Endodermal cell (in vitro differentiated cells): ENCODE data around the gene PIEZO2. TPM values are rescaled to one million over a fixed set of nuclear protein-coding genes. Genes with fewer than 3 reads are reported as not detected.

Source experiments
- DNase-seq: peaks from one replicate; pipeline ENCODE4 v3.0.0-alpha.2; 2017
- H3K27ac ChIP-seq: 2 replicates; pipeline ENCODE4 v1.5.1; 2013; ENCODE audit warnings: mild to moderate bottlenecking, low read depth, low read length, moderate library complexity
- H3K27me3 ChIP-seq: 2 replicates; pipeline ENCODE4 v1.6.1; 2013; ENCODE audit warnings: mild to moderate bottlenecking, low read length, moderate library complexity; ENCODE audit not compliant: insufficient read depth, control insufficient read depth, poor library complexity, severe bottlenecking
- H3K36me3 ChIP-seq: 2 replicates; pipeline ENCODE4 v1.7.0; 2013; ENCODE audit warnings: mild to moderate bottlenecking, low read length, moderate library complexity; ENCODE audit not compliant: control insufficient read depth, insufficient read depth
- H3K4me1 ChIP-seq: one replicate; pipeline ENCODE4 v1.7.0; 2013; ENCODE audit warnings: low read length; ENCODE audit not compliant: control insufficient read depth, insufficient read depth
- H3K4me3 ChIP-seq: 2 replicates; pipeline ENCODE4 v1.5.1; 2013; ENCODE audit warnings: mild to moderate bottlenecking, low read length, moderate library complexity
- H3K9ac ChIP-seq: 2 replicates; pipeline ENCODE4 v1.6.1; 2013; ENCODE audit warnings: mild to moderate bottlenecking, low read length, moderate library complexity; ENCODE audit not compliant: poor library complexity, severe bottlenecking; ENCODE audit errors: extremely low read depth
- H3K9me3 ChIP-seq: 2 replicates; pipeline ENCODE4 v1.6.1; 2013; ENCODE audit warnings: mild to moderate bottlenecking, low read length, moderate library complexity; ENCODE audit not compliant: control insufficient read depth
- H3K27ac Mint-ChIP-seq: 2 replicates; pipeline ENCODE4 v1.8.0; 2020; ENCODE audit warnings: mixed read lengths
- H3K27me3 Mint-ChIP-seq: 2 replicates; pipeline ENCODE4 v1.8.0; 2021; ENCODE audit warnings: mild to moderate bottlenecking, mixed read lengths; ENCODE audit not compliant: insufficient read depth
- H3K36me3 Mint-ChIP-seq: 2 replicates; pipeline ENCODE4 v1.8.0; 2020; ENCODE audit warnings: low read depth, mixed read lengths
- H3K4me1 Mint-ChIP-seq: 2 replicates; pipeline ENCODE4 v1.8.0; 2020; ENCODE audit warnings: mixed read lengths
- H3K4me3 Mint-ChIP-seq: 2 replicates; pipeline ENCODE4 v1.8.0; 2020; ENCODE audit warnings: mild to moderate bottlenecking, moderate library complexity, mixed read lengths
- H3K9me3 Mint-ChIP-seq: 2 replicates; pipeline ENCODE4 v1.8.0; 2020; ENCODE audit warnings: mild to moderate bottlenecking, mixed read lengths
- WGBS, 2 experiments: methylation state at CpG; one replicate each; pipeline versions ENCODE4 v1.1.5 to v1.1.7; 2013; ENCODE audit warnings: missing lambda C conversion rate in 2 of 2, mixed read lengths in 1 of 2; ENCODE audit not compliant: insufficient coverage in 1 of 2, insufficient read length in 1 of 2; 5-methylcytosine and 5-hydroxymethylcytosine counted together
- total RNA-seq, 2 donors: library from RNA; stranded (reverse); fragmentation: NEBNext Ultra II Directional in 1 of 2; extraction: Animal tissue kit (Norgen Biotek cat#: 25700) in 1 of 2; gene quantifications; 2 replicates in 1 of 2; 3 replicates in 1 of 2; pipeline ENCODE4 v1.2.1, GENCODE V29; 2021
- TF ChIP-seq, protein P1 (sequence below): fragments of 200-600 bp; sonication (generic); conservative IDR thresholded peaks from 2 replicates; pipeline ENCODE4 v1.5.0; 2021; ENCODE audit warnings: antibody characterized with exemption, mild to moderate bottlenecking

The PIEZO2 gene
- total RNA-seq, 2 donors from 2014 or later = 7.3 to 12.1 TPM

DNA sequence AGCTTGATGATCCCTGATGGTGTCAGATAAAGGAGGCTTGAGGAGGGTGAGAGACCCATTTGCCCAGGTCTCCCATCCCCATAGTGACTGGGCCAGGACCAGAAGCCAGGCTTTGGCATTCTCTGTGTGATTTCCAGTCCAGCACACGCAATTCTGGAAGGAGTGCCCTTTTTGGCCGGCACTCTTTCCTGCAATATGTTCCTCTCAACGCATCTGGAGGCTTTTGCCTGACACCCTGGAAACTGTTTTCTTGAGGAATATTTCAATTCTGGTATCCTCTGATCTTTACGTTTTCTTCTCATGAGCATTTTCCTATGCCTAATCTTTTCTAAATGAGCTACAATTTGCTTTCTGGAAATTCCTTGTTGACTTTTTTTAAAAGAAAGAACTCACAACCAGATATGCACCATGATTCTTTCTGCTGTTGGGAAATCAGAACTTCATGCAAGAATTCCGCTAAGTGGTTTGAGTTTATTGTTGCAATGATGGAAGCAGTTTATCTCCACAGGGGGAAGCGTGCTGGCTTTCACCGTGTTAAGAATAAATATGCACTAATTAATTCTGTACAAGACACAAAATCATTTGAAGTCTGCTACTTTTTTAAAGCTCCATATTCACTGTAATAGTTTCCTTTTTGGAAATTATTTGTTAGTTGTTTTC lies 479.8 kb downstream of the PIEZO2 start:
- Histone ChIP-seq H3K36me3 (no peaks in the 10 kb centered on the region), H3K27ac (no peak overlapping the region), H3K27me3 (no peaks in the 10 kb centered on the region), H3K4me1 (peaks cover 5% of the 10 kb centered on the region), H3K9ac (no peak overlapping the region), H3K4me3 (no peak overlapping the region), H3K9me3 (no peaks in the 10 kb centered on the region)
- no peak overlapping the region for H3K4me3 Mint-ChIP-seq
- H3K27me3 Mint-ChIP-seq = no peaks in the 10 kb centered on the region
- 93 to 94% methylated on average over 4 to 5 of the region's 7 CpGs for WGBS, 2 experiments
- H3K9me3 Mint-ChIP-seq = no peaks in the 10 kb centered on the region
- no peaks in the 10 kb centered on the region for H3K4me1 Mint-ChIP-seq
- DNase-seq = no peak
- H3K27ac Mint-ChIP-seq = no peak overlapping the region
- TF ChIP-seq, protein P1, sequence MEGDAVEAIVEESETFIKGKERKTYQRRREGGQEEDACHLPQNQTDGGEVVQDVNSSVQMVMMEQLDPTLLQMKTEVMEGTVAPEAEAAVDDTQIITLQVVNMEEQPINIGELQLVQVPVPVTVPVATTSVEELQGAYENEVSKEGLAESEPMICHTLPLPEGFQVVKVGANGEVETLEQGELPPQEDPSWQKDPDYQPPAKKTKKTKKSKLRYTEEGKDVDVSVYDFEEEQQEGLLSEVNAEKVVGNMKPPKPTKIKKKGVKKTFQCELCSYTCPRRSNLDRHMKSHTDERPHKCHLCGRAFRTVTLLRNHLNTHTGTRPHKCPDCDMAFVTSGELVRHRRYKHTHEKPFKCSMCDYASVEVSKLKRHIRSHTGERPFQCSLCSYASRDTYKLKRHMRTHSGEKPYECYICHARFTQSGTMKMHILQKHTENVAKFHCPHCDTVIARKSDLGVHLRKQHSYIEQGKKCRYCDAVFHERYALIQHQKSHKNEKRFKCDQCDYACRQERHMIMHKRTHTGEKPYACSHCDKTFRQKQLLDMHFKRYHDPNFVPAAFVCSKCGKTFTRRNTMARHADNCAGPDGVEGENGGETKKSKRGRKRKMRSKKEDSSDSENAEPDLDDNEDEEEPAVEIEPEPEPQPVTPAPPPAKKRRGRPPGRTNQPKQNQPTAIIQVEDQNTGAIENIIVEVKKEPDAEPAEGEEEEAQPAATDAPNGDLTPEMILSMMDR = no peak
- H3K36me3 Mint-ChIP-seq = no peaks in the 10 kb centered on the region

GRCh38 chr18:10663750-10664149 lies 485.6 kb downstream of the PIEZO2 start:
- Mint-ChIP-seq H3K4me3 (no peak overlapping the region), H3K4me1 (peaks cover 9% of the 10 kb centered on the region), H3K9me3 (no peaks in the 10 kb centered on the region), H3K27me3 (peaks cover 2% of the 10 kb centered on the region), H3K36me3 (no peaks in the 10 kb centered on the region), H3K27ac (no peak overlapping the region)
- Histone ChIP-seq H3K27me3 (no peaks in the 10 kb centered on the region), H3K27ac (no peak overlapping the region), H3K9ac (no peak overlapping the region), H3K4me1 (peaks cover 3% of the 10 kb centered on the region), H3K36me3 (no peaks in the 10 kb centered on the region), H3K9me3 (no peaks in the 10 kb centered on the region), H3K4me3 (no peak overlapping the region)
- TF ChIP-seq, protein P1 = no peak
- WGBS, 2 experiments = 77 to 85% methylated on average over 4 to 9 of the region's 9 CpGs
- no peak for DNase-seq

DNA sequence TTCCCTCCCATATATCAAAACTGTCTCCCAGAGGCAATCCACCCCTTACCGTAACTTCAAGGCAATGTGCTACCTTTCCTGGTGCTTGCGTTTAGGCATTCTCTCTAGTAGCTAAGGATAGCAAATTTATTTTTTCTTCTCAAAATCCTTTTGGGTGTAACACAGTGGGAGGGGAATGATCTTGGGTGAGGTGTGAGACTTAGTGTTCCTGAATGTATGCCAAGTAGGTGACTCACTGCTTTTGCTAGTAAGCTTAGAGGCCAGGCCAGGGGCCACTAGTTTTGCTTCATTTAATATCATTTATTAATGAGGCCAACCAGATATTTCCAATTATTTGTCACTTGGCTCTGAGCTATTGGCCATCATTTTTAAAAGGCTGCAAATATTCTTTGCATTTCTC lies 488.1 kb downstream of the PIEZO2 start:
- WGBS, 2 experiments = 81% methylated on average over 2 of the region's 2 CpGs; no CpG with 5 or more reads in 1 of the 2 experiments
- no peak overlapping the region for H3K27ac ChIP-seq
- no peak overlapping the region for H3K4me3 ChIP-seq
- Mint-ChIP-seq H3K4me1 (peaks cover 9% of the 10 kb centered on the region), H3K4me3 (no peak overlapping the region), H3K27ac (no peak overlapping the region), H3K36me3 (no peaks in the 10 kb centered on the region), H3K9me3 (no peaks in the 10 kb centered on the region), H3K27me3 (peaks cover 2% of the 10 kb centered on the region)
- TF ChIP-seq, protein P1 = no peak
- no peak overlapping the region for H3K9ac ChIP-seq
- H3K27me3 ChIP-seq = no peaks in the 10 kb centered on the region
- no peaks in the 10 kb centered on the region for H3K36me3 ChIP-seq
- DNase-seq = no peak
- H3K9me3 ChIP-seq = no peaks in the 10 kb centered on the region
- H3K4me1 ChIP-seq = peaks cover 3% of the 10 kb centered on the region
